Measurements from ENCODE around the gene YIPF7.

YIPF7 gene

GRCh38 chr4:44583393-44583792 lies 68.0 kb downstream of the YIPF7 start:
- DNase-seq (ENCODE audit: insufficient read length) (no peak), FAIRE-seq (no peak)
- TF ChIP-seq TAF1 (IDR thresholded peaks at IDR 0.05; ENCODE audit: borderline replicate concordance, low read depth, low read length), result no peak
- no peak for TF ChIP-seq POLR2A (IDR thresholded peaks at IDR 0.05; ENCODE audit: low read depth, low read length)
- TF ChIP-seq POLR2AphosphoS5 (IDR thresholded peaks at IDR 0.05; ENCODE audit: low read depth, low read length), result no peak

DNA sequence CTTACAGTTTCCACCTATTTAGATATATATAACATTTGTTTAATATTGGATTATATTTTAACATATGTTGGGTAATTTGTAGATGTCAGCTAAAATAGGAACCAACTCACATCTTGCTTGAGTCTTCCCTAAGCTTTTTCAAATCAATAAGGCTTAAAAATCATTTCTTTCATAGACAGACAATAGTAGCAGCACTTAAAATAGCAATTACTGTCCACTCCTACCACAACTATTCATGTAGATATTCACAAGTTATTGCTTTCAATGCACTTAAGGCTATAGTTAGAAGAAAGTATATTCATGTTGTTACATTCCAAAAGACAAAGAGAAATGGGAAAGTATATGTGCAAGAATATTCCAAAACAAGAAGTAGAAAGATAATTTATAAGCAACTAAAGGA lies 71.2 kb downstream of the YIPF7 start:
- no peak for DNase-seq (ENCODE audit: insufficient read length)
- FAIRE-seq, result no peak
- TF ChIP-seq POLR2A (IDR thresholded peaks at IDR 0.05; ENCODE audit: low read depth, low read length) (no peak), POLR2AphosphoS5 (IDR thresholded peaks at IDR 0.05; ENCODE audit: low read depth, low read length) (no peak), TAF1 (IDR thresholded peaks at IDR 0.05; ENCODE audit: borderline replicate concordance, low read depth, low read length) (no peak)

- FAIRE-seq (no peak), DNase-seq (ENCODE audit: insufficient read length) (no peak)
- TF ChIP-seq POLR2A (IDR thresholded peaks at IDR 0.05; ENCODE audit: low read depth, low read length), result no peak
- no peak for TF ChIP-seq POLR2AphosphoS5 (IDR thresholded peaks at IDR 0.05; ENCODE audit: low read depth, low read length)
- no peak for TF ChIP-seq TAF1 (IDR thresholded peaks at IDR 0.05; ENCODE audit: borderline replicate concordance, low read depth, low read length)
These were observed 72.5 kb downstream of the YIPF7 start for GRCh38 chr4:44578954-44579353.

Measured in GM12892 (cell line).